WTC11 (cell line): ENCODE measurements around the gene IFT88.

Experiments
- ATF6 ChIP-seq: sonication (generic); formaldehyde crosslinking; IDR thresholded peaks from 2 replicates; pipeline ENCODE4 v1.8.1; 2023; ENCODE audit warnings: mild to moderate bottlenecking, missing genetic modification reagents
- CREB1 ChIP-seq: sonication (generic); formaldehyde crosslinking; IDR thresholded peaks from 2 replicates; pipeline ENCODE4 v1.8.0; 2023; ENCODE audit warnings: mild to moderate bottlenecking, missing genetic modification reagents
- CREM ChIP-seq: sonication (generic); formaldehyde crosslinking; IDR thresholded peaks from 2 replicates; pipeline ENCODE4 v1.8.1; 2022; ENCODE audit warnings: mild to moderate bottlenecking, missing genetic modification reagents, moderate library complexity
- GABPB1 ChIP-seq: sonication (generic); formaldehyde crosslinking; IDR thresholded peaks from 2 replicates; pipeline ENCODE4 v1.8.1; 2023; ENCODE audit warnings: mild to moderate bottlenecking, missing genetic modification reagents
- TCF7 ChIP-seq: sonication (generic); formaldehyde crosslinking; IDR thresholded peaks from 2 replicates; pipeline ENCODE4 v1.8.0; 2022; ENCODE audit warnings: mild to moderate bottlenecking, low read depth, missing genetic modification reagents, moderate library complexity
- ZNF423 ChIP-seq: fragments of 250-450 bp; sonication (Bioruptor Pico); IDR thresholded peaks from 2 replicates; pipeline ENCODE4 v2.1.2; 2022; ENCODE audit warnings: mild to moderate bottlenecking, moderate library complexity
- TF ChIP-seq, protein P1 (sequence below): fragments of 200-600 bp; IDR thresholded peaks from 2 replicates; pipeline ENCODE4 v1.8.0; 2022; ENCODE audit warnings: antibody characterized with exemption
- TF ChIP-seq, protein P2 (sequence below): sonication (generic); formaldehyde crosslinking; IDR thresholded peaks from 2 replicates; pipeline ENCODE4 v1.8.1; 2022; ENCODE audit warnings: missing genetic modification reagents, borderline replicate concordance
- TF ChIP-seq, protein P3 (sequence below): sonication (generic); formaldehyde crosslinking; conservative IDR thresholded peaks from 2 replicates; pipeline ENCODE4 v1.8.1; 2022; ENCODE audit warnings: mild to moderate bottlenecking, missing genetic modification reagents

GRCh38 chr13:20699715-20700114 lies 132.8 kb downstream of the IFT88 start:
- no peak for TF ChIP-seq ATF6 (CRISPR knock-in tag)
- no peak for TF ChIP-seq CREB1 (CRISPR knock-in tag)
- TF ChIP-seq ZNF423 (CRISPR knock-in tag), result no peak
- TF ChIP-seq CREM (CRISPR knock-in tag), result no peak
- TF ChIP-seq, protein P1, sequence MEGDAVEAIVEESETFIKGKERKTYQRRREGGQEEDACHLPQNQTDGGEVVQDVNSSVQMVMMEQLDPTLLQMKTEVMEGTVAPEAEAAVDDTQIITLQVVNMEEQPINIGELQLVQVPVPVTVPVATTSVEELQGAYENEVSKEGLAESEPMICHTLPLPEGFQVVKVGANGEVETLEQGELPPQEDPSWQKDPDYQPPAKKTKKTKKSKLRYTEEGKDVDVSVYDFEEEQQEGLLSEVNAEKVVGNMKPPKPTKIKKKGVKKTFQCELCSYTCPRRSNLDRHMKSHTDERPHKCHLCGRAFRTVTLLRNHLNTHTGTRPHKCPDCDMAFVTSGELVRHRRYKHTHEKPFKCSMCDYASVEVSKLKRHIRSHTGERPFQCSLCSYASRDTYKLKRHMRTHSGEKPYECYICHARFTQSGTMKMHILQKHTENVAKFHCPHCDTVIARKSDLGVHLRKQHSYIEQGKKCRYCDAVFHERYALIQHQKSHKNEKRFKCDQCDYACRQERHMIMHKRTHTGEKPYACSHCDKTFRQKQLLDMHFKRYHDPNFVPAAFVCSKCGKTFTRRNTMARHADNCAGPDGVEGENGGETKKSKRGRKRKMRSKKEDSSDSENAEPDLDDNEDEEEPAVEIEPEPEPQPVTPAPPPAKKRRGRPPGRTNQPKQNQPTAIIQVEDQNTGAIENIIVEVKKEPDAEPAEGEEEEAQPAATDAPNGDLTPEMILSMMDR, result no peak
- no peak for TF ChIP-seq GABPB1 (CRISPR knock-in tag)
- TF ChIP-seq, protein P2, sequence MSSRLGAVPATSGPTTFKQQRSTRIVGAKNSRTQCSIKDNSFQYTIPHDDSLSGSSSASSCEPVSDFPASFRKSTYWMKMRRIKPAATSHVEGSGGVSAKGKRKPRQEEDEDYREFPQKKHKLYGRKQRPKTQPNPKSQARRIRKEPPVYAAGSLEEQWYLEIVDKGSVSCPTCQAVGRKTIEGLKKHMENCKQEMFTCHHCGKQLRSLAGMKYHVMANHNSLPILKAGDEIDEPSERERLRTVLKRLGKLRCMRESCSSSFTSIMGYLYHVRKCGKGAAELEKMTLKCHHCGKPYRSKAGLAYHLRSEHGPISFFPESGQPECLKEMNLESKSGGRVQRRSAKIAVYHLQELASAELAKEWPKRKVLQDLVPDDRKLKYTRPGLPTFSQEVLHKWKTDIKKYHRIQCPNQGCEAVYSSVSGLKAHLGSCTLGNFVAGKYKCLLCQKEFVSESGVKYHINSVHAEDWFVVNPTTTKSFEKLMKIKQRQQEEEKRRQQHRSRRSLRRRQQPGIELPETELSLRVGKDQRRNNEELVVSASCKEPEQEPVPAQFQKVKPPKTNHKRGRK, result no peak
- TF ChIP-seq, protein P3, sequence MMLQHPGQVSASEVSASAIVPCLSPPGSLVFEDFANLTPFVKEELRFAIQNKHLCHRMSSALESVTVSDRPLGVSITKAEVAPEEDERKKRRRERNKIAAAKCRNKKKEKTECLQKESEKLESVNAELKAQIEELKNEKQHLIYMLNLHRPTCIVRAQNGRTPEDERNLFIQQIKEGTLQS, result no peak
- TF ChIP-seq TCF7 (CRISPR knock-in tag), result no peak
